ENCODE data around the gene RGPD3.
"Not testable (repeated sequence)": the region's sequence is repeated elsewhere in the genome, so short reads cannot be mapped to it uniquely, and the experiment has no call there.

DNA sequence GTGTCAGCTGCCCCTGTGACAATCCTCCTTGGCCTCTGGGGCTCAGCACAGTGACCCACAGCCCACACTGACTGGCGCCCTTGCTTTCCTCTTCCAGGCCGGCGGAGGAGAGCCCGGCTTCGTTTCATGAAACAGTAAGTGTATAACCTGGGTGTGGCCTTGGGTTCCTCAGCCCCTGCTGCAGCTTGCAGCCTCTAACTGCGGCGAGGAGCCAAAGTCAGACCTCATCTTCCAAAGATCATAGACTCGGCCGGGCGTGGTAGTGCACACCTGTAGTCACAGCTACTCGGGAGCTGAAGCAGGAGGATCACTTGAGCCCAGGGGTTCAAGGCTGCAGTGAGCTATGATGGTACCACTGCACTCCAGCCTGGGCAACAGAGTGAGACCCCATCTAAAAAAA is 36.0 kb upstream of the RGPD3 start:
- TF ChIP-seq, protein P1, sequence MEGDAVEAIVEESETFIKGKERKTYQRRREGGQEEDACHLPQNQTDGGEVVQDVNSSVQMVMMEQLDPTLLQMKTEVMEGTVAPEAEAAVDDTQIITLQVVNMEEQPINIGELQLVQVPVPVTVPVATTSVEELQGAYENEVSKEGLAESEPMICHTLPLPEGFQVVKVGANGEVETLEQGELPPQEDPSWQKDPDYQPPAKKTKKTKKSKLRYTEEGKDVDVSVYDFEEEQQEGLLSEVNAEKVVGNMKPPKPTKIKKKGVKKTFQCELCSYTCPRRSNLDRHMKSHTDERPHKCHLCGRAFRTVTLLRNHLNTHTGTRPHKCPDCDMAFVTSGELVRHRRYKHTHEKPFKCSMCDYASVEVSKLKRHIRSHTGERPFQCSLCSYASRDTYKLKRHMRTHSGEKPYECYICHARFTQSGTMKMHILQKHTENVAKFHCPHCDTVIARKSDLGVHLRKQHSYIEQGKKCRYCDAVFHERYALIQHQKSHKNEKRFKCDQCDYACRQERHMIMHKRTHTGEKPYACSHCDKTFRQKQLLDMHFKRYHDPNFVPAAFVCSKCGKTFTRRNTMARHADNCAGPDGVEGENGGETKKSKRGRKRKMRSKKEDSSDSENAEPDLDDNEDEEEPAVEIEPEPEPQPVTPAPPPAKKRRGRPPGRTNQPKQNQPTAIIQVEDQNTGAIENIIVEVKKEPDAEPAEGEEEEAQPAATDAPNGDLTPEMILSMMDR (conservative IDR thresholded peaks at IDR 0.05; ENCODE audit: low read depth in 2 of 2): not testable (repeated sequence)
- TF ChIP-seq, protein P2, sequence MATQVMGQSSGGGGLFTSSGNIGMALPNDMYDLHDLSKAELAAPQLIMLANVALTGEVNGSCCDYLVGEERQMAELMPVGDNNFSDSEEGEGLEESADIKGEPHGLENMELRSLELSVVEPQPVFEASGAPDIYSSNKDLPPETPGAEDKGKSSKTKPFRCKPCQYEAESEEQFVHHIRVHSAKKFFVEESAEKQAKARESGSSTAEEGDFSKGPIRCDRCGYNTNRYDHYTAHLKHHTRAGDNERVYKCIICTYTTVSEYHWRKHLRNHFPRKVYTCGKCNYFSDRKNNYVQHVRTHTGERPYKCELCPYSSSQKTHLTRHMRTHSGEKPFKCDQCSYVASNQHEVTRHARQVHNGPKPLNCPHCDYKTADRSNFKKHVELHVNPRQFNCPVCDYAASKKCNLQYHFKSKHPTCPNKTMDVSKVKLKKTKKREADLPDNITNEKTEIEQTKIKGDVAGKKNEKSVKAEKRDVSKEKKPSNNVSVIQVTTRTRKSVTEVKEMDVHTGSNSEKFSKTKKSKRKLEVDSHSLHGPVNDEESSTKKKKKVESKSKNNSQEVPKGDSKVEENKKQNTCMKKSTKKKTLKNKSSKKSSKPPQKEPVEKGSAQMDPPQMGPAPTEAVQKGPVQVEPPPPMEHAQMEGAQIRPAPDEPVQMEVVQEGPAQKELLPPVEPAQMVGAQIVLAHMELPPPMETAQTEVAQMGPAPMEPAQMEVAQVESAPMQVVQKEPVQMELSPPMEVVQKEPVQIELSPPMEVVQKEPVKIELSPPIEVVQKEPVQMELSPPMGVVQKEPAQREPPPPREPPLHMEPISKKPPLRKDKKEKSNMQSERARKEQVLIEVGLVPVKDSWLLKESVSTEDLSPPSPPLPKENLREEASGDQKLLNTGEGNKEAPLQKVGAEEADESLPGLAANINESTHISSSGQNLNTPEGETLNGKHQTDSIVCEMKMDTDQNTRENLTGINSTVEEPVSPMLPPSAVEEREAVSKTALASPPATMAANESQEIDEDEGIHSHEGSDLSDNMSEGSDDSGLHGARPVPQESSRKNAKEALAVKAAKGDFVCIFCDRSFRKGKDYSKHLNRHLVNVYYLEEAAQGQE (IDR thresholded peaks at IDR 0.05; ENCODE audit: unreplicated experiment): not testable (repeated sequence)
- not testable (repeated sequence) for TF ChIP-seq JUNB (IDR thresholded peaks at IDR 0.05; ENCODE audit: unreplicated experiment); POLR2AphosphoS5 (IDR thresholded peaks at IDR 0.05; ENCODE audit: low read depth); EZH2 (IDR thresholded peaks at IDR 0.05; ENCODE audit: low read depth, unreplicated experiment); EZH2phosphoT487 (IDR thresholded peaks at IDR 0.05; ENCODE audit: unreplicated experiment); ZNF114 (CRISPR knock-in tag; IDR thresholded peaks at IDR 0.05); CREB1 (CRISPR knock-in tag; IDR thresholded peaks at IDR 0.05; ENCODE audit: low read depth); ZNF331 (CRISPR knock-in tag; IDR thresholded peaks at IDR 0.05; ENCODE audit: low read depth)
